T-helper 2 cell treated with Interferon-gamma antibody and Interleukin-4, amounts not matched to agents 100 ng/mL and 5 ng/mL, for 36 hours (primary cell): ENCODE results near the gene RAP2B. TPM values are rescaled to one million over a fixed set of nuclear protein-coding genes. Genes with fewer than 3 reads are reported as not detected.
"Not testable (repeated sequence)": the region's sequence is repeated elsewhere in the genome, so short reads cannot be mapped to it uniquely, and the experiment has no call there.

Experiments used
- intact Hi-C: fragments of 100-400 bp; cut with micrococcal nuclease; formaldehyde crosslinking; loops from one replicate; pipeline ENCODE4 v1.15.1; 2023
- total RNA-seq: library from RNA; stranded (reverse); gene quantifications from 2 replicates; pipeline ENCODE4 v1.2.3, GENCODE V29; 2022

Gene RAP2B
- 24.8 and 25.5 TPM in 2 replicates for total RNA-seq

DNA sequence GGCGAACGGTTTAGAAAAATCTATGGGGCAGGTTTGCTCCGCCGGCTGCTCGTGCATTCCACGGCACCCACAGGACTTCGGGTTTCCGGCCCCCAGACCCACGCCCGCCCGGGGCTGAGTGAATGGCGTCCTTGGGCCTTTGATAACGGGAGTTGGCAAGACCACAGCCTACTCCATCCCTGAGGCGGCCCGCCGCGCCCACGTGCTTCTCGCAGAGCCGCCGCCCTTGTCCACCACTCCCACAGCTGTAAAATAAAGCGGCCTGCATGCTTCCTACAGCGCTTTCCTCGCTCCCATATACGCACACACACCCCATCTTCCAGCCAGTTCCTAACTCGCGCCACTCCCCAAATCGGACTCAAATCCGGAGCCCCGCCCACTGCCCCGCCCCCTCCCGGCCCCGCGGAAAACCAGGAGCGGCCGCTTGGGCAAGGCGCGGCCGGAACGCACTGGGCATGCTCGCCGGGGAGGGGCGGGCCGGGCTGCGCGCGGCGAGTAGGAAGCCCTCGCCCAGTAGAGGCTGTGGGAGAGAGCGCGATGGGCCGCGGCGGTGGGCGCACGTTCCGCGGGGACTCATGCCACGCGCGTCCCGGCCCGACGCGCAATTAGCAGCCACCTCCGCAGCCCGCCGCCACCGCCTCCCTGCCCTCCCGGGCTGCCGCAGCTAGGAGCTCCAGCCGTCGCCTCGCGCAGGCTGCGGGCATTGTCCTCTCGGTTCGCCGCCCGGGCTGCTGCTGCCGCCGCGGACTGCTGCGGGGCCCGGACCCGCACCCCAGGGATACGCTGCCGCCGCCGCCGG is at the start of gene RAP2B:
RAP2B (plus strand) TSS at position 513 of the 799 bp plus-strand sequence. CDS start 468 bp downstream, outside the sequence.
- intact Hi-C loops = loop anchor here (1.0 to 10.0 kb wide), 11 partner anchors 59 to 1162 kb away; partner anchors contain the start of genes ARHGEF26, DHX36 and MBNL1

DNA sequence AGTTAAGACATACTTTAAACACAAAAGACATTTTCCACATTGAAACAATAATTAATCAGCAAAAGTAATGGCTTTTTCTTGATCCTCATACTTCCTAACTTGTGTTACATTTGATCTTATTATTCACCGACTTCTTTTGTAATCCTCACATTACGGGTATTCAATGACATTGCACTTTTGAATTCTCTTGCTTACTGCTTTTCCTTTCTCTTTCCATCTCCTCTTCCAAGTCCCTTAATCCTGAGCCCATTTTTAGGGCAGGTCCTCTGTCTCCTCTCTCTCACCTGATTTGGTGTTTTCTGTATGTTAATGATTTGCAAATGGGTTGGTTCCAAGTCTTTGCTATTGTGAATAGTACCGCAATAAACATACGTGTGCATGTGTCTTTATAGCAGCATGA is 48.5 kb upstream of the RAP2B start:
- intact Hi-C loops = no loop called here

DNA sequence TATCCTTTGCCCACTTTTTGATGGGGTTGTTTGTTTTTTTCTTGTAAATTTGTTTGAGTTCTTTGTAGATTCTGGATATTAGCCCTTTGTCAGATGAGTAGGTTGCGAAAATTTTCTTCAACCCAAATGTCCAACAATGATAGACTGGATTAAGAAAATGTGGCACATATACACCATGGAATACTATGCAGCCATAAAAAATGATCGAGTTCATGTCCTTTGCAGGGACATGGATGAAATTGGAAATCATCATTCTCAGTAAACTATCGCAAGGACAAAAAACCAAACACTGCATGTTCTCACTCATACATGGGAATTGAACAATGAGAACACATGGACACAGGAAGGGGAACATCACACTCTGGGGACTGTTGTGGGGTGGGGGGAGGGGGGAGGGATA is 47.8 kb upstream of the RAP2B start:
- intact Hi-C loops = not testable (repeated sequence)

DNA sequence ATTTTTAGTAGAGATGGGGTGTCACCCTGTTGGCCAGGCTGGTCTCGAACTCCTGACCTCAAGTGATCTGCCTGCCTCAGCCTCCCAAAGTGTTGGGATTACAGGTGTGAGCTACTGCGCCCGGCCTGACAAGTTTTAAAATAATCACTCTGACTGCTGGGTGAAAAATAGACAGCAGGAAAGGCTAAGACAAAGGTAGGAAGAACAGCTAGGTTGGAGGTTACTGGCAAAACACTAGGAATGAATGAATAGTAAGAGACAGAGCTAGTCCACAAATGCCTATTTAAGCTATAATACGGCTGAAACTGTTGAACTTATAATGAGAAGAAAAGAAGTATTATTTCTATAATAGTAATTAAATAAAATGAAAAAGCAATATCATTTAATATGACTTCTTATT is 46.7 kb upstream of the RAP2B start:
- intact Hi-C loops = no loop called here

DNA sequence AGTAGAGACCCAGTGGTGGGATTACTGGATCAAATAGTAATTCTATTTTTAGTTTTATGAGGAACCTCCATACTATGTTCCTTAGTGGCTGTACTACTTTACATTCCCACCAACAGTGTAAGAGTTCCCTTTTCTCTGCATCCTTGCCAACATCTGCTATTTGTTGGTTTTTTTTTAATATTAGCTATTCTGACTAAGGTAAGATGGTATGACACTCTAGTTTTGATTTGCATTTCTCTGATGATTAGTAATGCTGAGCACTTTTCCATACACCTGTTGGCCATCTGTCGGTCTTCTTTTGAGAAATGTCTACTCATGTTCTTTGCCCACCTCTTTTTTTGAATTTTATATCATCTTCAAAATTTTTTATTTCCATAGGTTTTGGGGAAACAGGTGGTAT is 34.2 kb upstream of the RAP2B start:
- intact Hi-C loops = no loop called here

DNA sequence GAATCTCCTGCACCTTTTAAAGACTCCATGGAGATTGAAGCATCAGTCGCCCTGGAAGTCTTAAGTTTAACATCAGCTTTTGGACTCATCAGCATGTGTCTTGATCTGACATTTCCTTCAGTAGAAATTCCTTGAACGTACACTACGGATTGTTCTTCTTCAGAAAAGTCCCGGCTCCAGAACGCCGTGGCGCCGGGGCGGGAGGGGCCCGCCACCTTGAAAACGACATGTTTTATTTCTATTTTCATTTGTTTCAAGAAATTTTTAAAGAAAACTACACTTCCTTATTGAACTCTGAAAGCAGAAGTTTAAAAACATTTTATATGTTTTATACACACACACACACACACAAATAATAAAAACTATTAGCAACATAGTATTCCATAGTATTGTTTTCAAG is 32.6 kb upstream of the RAP2B start:
- intact Hi-C loops = no loop called here

DNA sequence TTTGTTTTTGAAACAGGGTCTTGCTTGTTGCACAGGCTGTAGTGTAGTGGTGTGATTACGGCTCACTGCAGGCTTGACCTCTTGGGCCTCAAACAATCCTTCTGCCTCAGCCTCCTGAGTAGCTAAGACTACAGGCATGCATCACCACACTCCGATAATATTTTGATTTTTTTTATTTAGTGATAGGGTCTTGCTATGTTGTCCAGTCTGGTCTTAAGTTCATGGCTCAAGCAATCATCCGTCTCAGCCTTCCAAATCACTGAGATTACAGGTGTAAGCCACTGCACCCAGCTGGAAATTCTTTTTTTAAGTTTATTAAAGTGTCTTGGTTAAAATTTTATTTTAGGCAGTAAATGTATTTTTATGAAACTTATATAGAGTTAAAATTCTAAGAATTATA is 32.2 kb upstream of the RAP2B start:
- intact Hi-C loops = no loop called here

DNA sequence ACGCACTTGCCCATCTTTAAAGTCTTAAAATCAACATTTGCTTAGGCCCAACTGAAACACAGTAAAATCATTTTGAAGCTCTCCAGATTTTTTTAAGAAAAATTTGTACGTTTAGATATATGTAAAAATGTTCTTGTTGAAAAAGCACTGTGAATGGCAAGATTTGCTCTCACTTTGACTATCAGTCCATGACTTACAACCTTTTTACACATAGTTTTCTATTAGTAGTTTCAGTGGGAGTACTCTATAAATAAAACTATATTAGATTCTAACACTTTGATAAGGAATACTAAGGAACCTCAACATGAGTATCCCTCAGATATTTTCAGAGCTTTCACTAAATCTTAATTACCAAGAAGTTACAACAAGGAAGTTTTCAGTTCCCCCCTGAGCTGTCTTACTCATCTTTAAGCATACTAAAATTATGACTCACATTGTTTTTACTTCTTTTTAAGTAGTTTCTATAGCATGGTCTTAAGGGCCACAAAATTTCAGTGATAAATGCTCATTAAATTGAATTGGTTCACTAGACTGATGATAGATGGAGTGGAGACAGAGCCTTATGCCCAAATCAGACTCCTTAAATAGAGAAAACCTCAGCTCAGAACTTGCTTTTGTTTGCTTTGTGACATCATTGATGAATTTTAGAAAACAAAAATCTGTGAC is 31.6 kb upstream of the RAP2B start:
- intact Hi-C loops = no loop called here

DNA sequence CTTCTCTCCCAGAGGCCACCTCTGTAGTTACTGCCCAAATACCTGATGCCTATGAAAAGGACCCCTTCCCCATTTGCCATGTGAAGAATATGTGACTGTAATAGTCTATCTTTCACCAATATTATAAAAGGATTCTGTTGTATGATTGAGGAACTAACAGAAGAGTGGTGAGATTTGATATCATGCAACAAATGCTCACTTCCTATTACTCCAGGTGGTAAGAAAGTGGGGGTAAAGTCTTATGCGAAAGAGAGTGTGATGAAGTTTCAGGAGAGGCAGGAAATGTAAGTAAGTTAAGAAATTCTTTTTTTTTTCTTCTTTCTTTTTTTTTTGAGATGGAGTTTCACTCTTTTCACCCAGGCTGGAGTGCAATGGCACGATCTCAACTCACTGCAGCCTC is 24.4 kb upstream of the RAP2B start:
- intact Hi-C loops = no loop called here

DNA sequence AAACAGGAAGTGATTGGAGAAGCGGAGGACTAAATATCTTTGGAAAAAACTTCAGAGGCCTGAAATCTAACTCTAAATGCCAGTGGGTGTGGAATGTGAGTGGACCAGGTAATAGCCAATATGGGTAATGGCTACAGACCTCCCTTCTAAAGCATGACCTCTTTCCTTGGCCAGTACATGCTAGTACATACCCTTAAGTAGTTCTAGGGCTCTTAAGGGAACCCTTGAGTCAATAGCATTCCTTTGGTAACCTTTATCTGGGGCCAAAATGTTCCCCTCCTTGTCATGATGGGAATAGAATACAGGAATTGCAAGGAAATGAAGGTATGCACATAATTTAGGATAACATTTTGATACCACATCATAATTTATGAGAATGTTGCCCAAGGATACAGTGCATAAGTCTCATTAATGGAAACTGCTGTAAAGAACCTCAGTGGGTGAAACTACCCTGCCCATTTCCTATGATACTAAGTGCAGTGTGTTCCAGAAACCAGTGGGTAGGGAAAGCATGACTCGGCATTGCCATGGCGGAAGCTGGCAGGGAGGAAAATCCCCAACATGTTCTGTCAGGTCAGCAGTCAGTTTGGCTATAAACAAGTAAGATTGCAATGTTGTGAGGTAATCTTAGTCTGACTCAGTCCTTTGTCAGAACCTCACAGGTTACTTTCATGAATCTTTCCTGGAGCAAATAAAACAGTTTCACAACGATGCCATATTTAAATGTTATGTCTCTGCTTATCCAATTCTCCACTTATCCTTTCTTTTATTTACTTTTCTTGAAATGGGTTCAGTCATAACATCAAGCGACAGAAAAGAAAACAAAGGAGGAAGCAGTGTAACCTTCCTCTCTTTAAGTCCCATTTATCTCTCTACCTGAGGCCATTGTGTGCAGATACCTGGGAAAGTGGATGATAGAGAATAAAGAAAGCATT is 23.5 kb upstream of the RAP2B start:
- intact Hi-C loops = no loop called here

DNA sequence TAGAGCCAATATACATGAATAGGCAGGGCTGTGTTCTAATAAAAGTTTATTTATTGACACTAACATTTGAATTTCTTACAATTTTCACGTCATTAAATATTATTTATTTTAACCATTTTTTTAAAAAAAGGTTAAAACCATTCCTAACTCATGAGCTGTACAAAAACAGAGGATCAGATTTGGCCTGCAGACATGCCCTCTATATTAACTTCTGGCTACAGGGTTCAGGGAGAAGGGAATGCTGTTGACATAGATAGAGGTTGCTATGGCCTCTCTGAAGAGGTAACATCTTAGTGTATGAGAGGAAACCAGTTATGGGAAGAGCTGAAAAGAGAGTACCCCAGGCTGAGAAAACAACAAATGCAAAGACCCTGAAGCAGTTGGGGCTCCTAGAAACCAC is 19.1 kb upstream of the RAP2B start:
- intact Hi-C loops = no loop called here

DNA sequence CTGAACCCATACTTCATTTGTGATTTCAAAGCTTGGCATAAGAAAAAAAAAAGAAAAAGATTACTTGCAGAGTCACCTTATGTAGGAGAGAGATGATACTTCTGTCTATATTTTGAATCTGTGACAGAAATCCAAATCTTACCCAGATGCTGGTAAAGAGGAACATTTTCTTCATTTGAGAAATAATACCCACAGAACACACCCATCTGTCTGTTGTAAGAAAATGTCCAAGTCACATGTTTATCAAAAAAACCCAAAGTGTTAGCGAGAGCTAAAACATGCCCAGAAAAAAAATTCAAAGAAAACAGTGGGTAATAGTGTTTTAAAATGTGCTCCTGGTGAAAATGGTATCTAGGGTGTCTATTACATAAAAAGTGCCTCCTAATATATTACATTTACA is 18.0 kb upstream of the RAP2B start:
- intact Hi-C loops = no loop called here

DNA sequence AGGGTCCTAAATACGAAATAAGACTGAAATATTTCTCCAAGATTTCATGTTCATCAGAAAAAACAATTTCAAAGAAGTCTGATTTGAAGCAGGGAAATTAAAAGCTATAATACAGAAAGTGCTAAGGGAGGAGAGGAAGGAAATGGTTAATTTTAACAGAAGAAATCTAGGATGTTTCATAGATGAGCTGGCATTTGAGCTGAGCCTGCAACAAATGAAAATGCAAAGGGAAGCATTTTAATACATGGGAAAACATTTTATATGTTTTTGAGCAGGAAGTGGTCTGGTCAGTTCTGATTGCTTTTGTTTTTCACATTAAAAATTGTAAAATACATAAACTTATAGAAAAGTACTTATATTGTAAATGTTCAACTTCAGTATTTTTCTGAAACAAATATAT is 17.2 kb upstream of the RAP2B start:
- intact Hi-C loops = no loop called here

DNA sequence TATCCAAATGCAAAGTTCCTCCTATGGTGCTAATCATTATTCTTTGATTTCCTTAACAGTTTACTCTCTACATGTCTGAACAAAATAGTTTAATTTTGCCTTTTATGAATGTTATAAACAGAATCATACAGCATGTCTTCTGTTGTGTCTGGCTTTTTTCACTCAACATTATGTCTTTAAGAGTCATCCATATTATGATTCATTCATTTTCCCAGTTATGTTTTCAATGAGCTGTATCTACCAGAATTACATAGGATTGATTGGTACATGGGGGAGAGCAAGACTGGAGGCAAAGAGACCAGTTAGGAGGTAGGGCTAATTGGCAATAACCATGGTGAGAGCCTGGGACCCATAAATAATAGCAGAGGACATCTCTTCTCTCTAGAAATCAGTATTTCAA is 16.6 kb upstream of the RAP2B start:
- intact Hi-C loops = no loop called here

DNA sequence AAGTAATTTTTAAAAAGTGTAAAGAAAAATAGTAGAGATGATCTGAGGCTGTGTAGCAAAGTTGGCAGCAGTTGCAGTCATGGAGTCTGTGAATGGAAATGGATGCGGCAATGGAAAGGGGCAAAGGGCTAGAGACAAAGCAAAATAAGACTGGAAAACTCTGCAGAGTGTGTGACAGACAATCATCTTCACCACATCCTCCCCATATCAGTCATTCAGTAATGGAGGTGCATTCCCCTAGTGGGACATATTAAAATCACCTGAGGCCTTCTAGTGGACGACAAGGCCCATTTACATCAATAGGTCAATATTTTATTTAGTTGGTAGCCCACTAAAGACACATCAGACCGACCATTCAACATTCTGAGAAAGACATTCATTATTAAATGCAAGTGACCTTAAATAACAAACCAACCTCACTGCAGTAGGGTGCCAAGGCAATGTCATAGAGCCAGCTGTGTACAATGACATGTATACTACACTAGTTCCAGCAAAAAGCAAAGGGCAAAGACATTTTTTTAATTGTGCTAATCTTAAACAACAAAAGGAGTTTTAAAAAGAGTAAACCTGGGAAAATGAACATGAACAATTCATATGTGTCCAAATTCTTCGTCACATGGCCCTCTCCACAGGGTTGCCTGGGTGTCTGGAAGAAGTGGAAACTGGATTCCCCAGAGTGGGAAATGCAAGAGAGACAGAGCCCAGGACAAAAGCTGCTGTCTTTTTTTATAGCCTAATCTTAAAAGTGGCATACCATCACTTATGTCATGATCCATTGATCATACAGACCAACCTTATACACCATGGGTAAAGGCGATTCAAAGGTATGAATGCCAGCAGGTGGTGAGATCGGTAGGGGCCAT is 15.6 kb upstream of the RAP2B start:
- intact Hi-C loops = no loop called here

DNA sequence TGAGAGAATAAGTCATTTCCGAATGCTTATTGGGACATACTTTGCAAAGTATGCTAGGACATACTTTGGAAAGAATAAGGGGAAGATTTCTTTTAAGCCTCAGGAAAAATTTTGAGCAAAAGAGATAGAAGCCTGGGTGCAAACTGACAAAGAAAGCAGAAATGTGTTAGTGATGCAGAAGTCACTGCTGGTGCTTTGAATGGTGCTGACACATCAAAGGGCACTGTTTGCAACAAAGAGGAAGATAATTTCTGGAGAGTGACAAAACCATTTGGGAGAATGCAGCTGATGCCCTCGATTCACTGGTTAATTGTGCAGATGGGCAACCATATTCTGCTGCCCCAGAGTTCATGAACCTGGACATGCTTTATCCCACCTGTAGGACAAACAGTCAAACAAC is 11.0 kb upstream of the RAP2B start:
- intact Hi-C loops = no loop called here

DNA sequence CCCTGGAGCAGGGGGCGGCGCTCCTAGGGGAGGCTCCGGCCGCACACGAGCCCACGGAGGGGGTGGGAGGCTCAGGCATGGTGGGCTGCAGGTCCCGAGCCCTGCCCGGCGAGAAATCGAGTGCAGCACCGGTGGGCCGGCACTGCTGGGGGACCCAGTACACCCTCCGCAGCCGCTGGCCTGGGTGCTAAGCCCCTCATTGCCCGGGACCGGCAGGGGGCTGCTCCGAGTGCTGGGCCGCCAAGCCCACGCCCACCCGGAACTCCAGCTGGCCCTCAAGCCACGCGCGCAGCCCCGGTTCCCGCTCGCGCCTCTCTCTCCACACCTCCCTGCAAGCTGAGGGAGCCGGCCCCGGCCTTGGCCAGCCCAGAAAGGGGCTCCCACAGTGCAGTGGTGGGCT is 6.2 kb upstream of the RAP2B start:
- intact Hi-C loops = not testable (repeated sequence)

DNA sequence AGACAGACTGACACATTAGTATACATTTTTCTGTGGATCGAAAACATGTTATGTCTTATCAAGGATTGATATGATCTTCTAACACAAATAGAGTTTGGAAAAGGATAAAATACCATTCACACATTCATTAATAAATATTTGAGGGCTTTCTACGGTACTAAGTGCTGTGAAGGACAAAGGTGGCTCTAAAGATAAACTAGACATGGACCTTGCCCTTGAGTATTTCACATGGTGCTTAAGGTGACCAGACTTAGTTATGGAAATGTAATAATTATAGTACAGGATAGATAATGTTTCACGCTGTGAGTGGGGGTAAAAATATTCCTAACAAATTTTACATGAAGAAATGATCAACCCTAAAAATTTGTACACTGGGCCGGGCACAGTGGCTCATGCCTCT is 3.8 kb upstream of the RAP2B start:
- intact Hi-C loops = loop anchor here (1.0 kb wide), 1 partner anchor 22 kb away; no protein-coding TSS in a partner anchor

DNA sequence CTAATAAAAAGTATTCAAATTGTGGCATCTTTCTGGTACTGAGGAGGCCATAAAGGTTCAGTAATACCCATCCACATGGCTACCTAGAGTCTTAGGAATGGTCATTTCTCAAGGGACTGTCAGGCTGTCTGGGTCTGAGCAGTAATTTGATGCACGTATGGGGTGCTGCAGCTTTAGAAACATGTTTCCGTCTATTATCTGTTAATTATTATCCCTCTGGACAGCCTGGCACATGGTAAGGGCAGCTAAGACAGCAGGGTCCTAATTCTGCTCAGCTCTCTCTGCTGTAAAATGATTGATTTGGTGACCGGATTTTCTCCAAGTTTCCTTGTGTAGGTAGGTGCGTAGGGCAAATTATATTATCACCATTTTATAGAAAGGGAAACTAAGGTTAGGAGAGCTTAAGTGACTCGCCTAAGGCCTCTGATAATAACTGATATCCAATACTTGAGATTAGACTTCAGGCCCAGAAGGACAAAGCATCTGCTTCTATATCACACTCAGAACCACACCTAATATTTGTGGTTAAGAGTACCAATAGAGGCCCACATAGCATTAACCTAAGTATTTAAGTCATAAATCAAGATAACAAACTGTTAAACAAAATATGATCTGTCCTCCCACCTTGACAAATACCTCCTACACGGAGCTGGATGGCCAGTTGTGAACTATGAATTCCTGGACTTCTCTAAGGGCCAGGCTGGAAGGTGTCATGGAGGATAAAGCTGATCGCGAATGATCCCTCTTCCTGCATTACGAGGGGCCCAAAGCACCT is 2.9 kb upstream of the RAP2B start:
- intact Hi-C loops = loop anchor here (1.0 kb wide), 1 partner anchor 23 kb away; no protein-coding TSS in a partner anchor
